AG09319 (cell line): ENCODE measurements around the gene SLC22A3.

Source experiments
- DNase-seq: peaks from one replicate; pipeline ENCODE4 v3.0.0-alpha.2; 2010; ENCODE audit warnings: low read depth; ENCODE audit errors: extremely low read depth
- CTCF ChIP-seq: IDR thresholded peaks from 2 replicates; pipeline ENCODE4 v1.5.1; 2011; ENCODE audit warnings: low read depth, mild to moderate bottlenecking, inconsistent platforms, low read length, moderate library complexity

SLC22A3 gene

GRCh38 chr6:160431226-160431625, 83.0 kb downstream of the SLC22A3 start:
- peak; percentile 66 for DNase-seq
- TF ChIP-seq CTCF = no peak

- DNase-seq = no peak
- TF ChIP-seq CTCF = no peak
Observed at GRCh38 chr6:160431791-160432404, 83.7 kb downstream of the SLC22A3 start.

- TF ChIP-seq CTCF = no peak
- no peak for DNase-seq
Observed at GRCh38 chr6:160435935-160436334, 87.8 kb downstream of the SLC22A3 start.

GRCh38 chr6:160437154-160437553, 89.0 kb downstream of the SLC22A3 start:
- DNase-seq = no peak
- no peak for TF ChIP-seq CTCF

- no peak for TF ChIP-seq CTCF
- DNase-seq = no peak
Observed at GRCh38 chr6:160437775-160438174, 89.6 kb downstream of the SLC22A3 start.

- DNase-seq = no peak
- no peak for TF ChIP-seq CTCF
Observed at GRCh38 chr6:160438481-160438880, 90.3 kb downstream of the SLC22A3 start.

GRCh38 chr6:160439751-160440150, 91.6 kb downstream of the SLC22A3 start:
- DNase-seq = no peak
- TF ChIP-seq CTCF = no peak
